HG03097 (cell line): Measurements from ENCODE around the gene SUV39H2.
"Not testable (repeated sequence)": the region's sequence is repeated elsewhere in the genome, so short reads cannot be mapped to it uniquely, and the experiment has no call there.

Experiments used
- ATAC-seq: cut with Tn5 transposase; IDR thresholded peaks from one replicate; pipeline ENCODE4 v1.9.1; 2021; ENCODE audit not compliant: unreplicated experiment, low FRiP score

SUV39H2 gene

DNA sequence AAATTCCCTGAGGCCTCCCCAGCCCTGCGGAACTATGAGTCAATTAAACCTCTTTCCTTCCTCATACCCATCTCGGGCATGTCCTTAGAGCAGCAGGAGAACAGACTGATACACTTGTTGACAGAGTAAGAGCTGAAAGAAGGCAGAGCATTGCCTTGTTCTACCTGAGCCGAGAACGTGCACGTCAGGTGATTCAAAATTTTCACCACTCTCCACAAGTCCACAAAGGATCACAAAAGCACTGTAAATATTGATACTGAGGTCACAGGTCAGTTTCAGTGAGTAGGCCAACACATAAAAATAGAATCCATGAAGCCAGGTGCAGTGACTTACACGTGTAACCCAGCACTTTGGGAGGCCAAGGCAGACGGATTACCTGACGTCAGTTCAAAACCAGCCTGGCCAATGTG is 47.4 kb downstream of the SUV39H2 start:
- ATAC-seq, result no peak

DNA sequence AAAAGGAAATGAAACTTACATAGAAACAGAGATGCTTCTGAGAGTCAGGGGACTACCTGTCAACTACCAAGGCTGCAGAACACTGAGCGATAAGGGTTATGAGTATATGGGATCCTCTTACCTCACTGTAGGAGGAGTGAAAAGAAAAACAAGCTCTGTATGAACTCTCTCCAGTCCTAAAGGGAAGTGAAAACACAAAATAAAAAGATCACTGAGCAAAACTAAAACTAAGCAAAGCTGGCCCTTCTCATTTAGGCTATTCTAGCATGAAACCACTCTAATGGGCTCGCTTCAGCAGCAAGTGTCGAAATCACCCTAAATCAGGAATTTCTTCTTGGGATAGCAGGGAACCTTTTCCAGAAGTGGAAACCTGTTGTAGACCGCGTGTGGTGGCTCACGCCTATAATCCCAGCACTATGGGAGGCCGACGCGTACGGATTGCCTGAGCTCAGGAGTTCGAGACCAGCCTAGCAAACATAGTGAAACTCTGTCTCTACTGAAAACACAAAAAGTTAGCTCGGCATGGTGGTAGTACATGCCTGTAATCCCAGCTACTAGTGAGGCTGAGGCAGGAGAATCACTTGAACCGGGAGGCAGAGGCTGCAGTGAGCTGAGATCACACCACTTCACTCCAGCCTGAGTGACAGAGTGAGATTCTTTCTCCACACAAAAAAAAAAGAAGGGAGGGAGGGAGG is 48.2 kb downstream of the SUV39H2 start:
- ATAC-seq, result peak; percentile 88

DNA sequence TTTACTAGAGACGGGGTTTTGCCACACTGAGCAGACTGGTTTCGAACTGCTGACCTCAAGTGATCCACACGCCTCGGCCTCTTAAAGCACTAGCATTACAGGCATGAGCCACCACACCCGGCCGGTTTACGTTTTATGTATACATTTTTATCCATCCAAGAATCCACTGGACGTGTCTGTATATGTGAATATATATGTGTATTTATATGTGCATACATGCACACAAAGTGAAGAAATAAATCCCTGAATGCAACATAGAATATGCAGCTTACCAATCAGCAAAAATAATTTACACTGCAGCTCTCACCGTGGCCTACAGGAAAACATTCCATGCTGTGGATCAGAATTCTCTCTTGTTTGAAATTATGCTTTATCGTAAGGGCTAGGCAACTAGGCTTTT is 51.9 kb downstream of the SUV39H2 start:
- no peak for ATAC-seq

DNA sequence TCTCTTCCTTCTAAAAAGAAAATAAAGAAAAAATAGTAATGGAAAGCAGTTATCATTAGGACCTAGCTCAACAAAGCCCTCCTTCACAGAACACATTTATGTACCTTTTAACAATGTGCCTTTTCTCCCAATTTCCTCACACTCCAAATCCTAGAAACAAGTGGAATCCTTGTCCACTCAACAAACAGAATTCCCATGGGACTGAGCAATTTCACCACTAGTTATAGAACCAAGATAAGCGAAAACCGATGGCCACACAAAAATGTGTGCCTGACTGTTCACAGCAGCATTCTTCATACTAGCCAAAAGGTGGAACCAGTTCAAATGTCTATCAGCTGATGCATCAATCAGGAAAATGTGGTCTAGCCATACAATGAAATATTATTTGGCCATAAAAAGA is 57.9 kb downstream of the SUV39H2 start:
- no peak for ATAC-seq

DNA sequence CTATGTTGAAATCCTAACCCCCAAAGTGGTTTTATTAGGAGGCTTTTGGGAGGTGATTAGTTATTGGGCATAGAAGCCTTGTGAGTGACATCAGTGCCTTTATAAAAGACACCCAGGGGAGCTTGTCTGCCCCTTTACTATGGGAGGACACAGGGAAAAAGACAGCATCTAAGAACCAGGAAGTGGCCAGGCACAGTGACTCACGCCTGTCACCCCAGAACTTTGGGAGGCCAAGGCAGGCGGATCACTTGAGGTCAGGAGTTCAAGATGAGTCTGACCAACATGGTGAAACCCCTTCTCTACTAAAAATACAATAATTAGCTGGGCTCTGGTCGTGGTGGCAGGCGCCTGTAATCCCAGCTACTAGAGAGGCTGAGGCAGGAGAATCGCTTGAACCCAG is 60.3 kb downstream of the SUV39H2 start:
- not testable (repeated sequence) for ATAC-seq

DNA sequence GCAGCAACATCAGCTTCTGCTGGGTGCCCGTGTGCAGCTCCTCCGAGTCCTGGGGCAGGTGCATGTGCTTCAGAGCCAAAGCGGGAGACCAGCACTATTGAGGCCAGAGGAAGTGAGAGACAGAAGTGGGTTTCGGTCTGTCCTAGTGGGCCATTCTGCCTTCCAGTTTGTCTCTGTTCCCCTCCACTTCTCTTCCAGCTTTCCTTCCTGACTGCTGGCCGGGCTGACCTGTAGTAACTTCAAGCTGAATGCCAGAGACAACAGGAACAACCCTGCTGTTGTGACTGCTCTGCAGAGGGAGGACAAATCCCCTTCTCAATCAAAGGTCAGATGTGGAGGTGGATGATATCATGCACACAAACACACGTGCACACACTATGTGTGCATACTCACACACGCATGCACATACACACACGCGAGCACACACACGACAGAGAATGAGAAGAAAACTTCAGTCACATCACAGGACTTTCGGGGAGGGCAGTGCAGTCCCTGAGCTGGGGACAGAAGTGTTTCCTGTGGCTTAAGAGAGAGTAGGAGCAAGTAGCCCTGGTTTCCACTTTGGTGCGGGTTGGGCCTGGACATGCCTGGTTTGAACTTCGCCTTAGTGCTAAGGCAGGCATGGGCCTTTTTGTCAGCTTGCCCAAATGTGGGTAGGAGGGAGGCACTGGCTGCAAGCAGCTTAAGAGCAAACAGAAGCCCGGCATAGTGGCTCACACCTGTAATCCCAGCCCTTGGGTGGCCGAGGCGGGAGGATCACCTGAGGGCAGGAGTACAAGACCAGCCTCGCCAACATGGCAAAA is 63.7 kb downstream of the SUV39H2 start:
- peak; percentile 77 for ATAC-seq

DNA sequence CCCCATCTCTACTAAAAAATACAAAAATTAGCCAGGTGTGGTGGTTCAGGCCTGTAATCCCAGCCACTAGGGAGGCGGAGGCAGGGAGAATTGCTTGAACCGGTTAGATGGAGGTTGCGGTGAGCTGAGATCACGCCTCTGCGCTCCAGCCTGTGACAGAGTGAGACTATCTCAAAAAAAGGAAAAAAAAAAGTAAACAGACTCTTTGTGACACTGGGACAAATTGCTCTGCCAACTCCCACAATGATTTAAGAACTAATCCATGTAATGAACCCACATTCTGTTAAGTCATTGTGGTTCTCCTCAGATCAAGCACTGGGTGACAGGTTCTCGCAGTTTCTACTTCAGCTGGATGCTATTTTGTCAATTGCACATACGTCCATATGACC is 64.3 kb downstream of the SUV39H2 start:
- not testable (repeated sequence) for ATAC-seq

DNA sequence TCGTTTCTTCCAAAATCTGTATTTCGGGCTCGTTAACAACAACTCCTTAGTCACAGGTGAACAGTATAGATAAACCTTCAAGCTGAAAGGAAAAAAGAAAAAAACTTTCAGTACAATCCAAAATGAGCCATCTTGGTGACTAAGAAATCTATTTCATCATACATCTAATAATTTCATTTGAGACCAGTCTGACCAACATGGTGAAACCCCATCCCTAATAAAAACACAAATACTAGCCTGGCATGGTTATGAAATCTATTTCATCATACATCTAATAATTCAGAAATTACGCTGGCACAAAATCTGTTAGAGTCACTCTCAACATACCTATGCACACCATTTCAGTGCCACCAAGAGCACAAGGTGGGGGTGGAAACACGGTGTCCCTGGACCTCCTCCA is 66.4 kb downstream of the SUV39H2 start:
- ATAC-seq, result no peak

DNA sequence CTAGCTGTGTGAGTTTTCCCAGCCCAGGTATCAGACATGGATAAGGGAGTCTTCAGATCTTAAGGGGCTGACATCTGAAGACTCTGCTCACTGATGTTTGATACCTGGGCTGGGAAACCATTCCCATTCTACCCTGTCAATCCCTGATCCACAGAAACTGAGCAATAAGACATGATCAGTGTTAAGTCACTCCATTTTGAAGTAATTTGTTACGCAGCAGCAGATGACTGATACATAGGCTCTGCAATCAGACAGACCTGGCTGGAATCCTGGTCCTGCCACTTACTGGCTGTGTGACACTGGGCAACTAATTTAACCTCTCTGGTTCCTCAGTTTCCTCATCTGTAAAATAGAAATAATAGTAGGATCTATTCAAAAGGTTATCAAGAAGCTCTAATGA is 68.6 kb downstream of the SUV39H2 start:
- ATAC-seq, result no peak

DNA sequence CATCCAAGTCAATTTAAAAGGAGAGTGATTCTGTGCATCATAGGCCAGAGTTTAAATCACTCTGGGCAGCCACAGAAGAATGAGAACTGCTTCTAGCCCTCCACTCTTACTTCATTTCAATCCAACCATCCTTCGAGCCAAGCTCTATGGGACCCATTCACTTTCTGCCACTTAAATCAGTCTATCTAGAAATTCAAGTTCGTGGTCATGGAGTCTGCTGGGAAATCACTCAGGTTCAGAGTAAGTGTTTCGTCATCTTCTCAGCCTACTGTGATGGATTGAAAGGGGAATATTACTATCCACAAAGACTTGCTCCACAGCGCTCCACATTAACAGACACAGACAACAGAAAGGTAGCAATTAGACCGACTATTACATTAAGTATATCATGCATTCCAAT is 70.6 kb downstream of the SUV39H2 start:
- ATAC-seq, result no peak

DNA sequence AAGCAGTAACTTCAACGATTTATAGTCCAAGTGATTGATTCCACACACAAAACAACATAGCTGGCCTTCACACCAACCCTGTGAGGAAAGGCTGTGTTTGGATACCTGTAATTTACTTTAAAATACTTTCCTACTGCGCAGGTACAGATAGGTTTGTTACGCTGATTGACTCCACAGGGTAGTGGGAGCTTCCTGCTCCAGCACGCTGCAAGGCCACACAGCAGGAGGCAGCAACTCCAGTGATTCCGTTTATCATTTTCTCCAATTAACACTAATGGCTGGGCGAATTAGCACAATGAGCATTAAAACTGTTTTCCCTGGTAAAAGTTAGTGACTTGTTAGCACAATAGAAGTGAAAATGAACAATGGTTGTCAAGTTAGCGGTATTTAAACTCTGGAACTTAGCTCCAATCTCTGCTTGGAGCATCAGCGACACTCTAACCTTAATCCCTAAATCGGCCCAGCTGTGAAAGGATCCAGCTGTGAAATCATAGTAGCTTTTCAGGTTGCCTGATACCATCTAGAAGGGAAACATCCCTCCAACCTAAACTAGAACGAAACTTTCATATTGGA is 74.3 kb downstream of the SUV39H2 start:
- no peak for ATAC-seq

DNA sequence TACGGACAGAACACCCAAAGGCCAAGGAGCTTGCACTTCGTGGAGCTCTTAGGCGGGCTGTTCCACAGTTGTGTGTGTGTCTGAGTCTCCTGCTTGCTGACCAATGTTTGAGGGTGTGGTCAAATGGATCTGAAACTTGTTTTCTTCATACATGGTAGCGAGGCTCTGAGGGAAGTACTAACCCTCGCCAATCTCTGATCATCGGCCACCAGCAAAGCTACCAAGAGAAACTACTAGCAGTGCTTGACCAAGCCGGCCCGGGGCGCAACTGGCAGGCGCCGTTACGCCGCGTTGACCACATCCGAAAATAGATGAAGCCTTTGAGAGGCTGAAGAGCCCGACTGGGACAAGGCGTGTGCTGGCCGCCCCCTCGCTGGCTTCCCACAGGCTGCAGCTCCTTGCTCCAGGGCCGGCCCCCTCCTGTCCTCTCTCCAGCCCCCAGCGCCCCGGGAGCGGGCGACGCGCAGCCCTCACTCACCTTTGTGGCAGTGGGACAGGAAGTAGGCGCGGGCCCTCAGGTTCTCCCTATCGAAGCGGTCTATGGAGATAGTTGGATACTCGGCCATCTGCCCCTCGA is 74.8 kb downstream of the SUV39H2 start:
- ATAC-seq, result peak; percentile 38
